Ovary (tissue), 9 donors: Measurements from ENCODE around the gene RSU1. TPM values are rescaled to one million over a fixed set of nuclear protein-coding genes. Genes with fewer than 3 reads are reported as not detected.

Source experiments
- DNase-seq, 5 donors: peaks; one replicate each; pipeline ENCODE4 v3.0.0-alpha.2; 2019 to 2020
- H3K27ac ChIP-seq, 2 donors: fragments of 200-600 bp; one replicate each; pipeline versions ENCODE4 v1.5.1 to v1.8.0; 2019 to 2022
- H3K27me3 ChIP-seq: fragments of 200-600 bp; one replicate; pipeline ENCODE4 v1.8.0; 2022
- H3K36me3 ChIP-seq: fragments of 200-600 bp; sonication (generic); one replicate; pipeline ENCODE4 v1.5.1; 2019
- H3K4me1 ChIP-seq: one replicate; pipeline ENCODE4 v1.8.1; 2013; ENCODE audit warnings: mild to moderate bottlenecking, moderate library complexity; ENCODE audit not compliant: insufficient read depth
- H3K4me3 ChIP-seq: fragments of 200-600 bp; sonication (generic); one replicate; pipeline ENCODE4 v1.5.1; 2017
- H3K9me3 ChIP-seq, 2 donors: fragments of 200-600 bp in 1 of 2; sonication (generic) in 1 of 2; one replicate each; pipeline versions ENCODE4 v1.5.1 to v1.8.1; 2013 to 2019; ENCODE audit warnings: mild to moderate bottlenecking in 1 of 2, moderate library complexity in 1 of 2
- EP300 ChIP-seq: sonication (generic); formaldehyde crosslinking; IDR thresholded peaks from one replicate; pipeline ENCODE4 v1.6.1; 2017; ENCODE audit warnings: antibody characterized with exemption
- POLR2A ChIP-seq: fragments of 450-650 bp; IDR thresholded peaks from one replicate; pipeline ENCODE4 v1.6.1; 2017; ENCODE audit warnings: antibody characterized with exemption, mild to moderate bottlenecking, moderate library complexity
- WGBS, 3 donors: extraction: QIAGEN DNeasy Blood & Tissue Kit in 1 of 3; methylation state at CpG; one replicate each; pipeline versions ENCODE4 v1.1.5 to v1.1.7; 2013 to 2017; 5-methylcytosine and 5-hydroxymethylcytosine counted together
- intact Hi-C, 4 donors: fragments of 100-400 bp; cut with DNase I; formaldehyde crosslinking; loops; one replicate each; pipeline versions ENCODE4 v1.11.0 to v1.15.1; 2022 to 2023
- polyA plus RNA-seq, 2 donors: library from polyadenylated mRNA; stranded (reverse); fragments of 200-250 nt in 1 of 2; fragments of 350-450 nt in 1 of 2; fragmentation: Illumina TruSeq in 1 of 2; extraction: RNeasy Lipid Tissue Mini Kit (QIAGEN cat#74804) in 1 of 2; gene quantifications; one replicate each; pipeline ENCODE4 v1.2.3, GENCODE V29; 2013 to 2014
- total RNA-seq, 7 donors: library from RNA; depleted of rRNA in 2 of 7; stranded (reverse); fragments of >200 nt in 2 of 7; fragmentation: NEBNext Ultra II Directional in 3 of 7; extraction: Animal tissue kit (Norgen Biotek cat#: 25700) in 3 of 7; gene quantifications; one replicate each; pipeline versions ENCODE4 v1.1.0 to v1.2.4, GENCODE V29; 2016 to 2023
- TF ChIP-seq, protein P1 (sequence below), 3 donors: fragments of 450-650 bp in 2 of 3; fragments of 200-600 bp in 1 of 3; IDR thresholded peaks; one replicate each; pipeline versions ENCODE4 v1.5.1 to v1.8.0; 2016 to 2022; ENCODE audit warnings: antibody characterized with exemption in 3 of 3, mild to moderate bottlenecking in 1 of 3
- donor health status: DM: no; HTN: no; CAD: no; lungs with moderate emphysema.
- donor health status: DM: no; HTN: no; CAD: no.
- donor health status: Bipolar disorder and iron deficiency.
- donor health status: DM: yes; HTN: yes; CAD: no.
- donor health status: DM: no; HTN: no; CAD: no.
- donor health status: DM: yes; HTN: yes; CAD: no.

The RSU1 gene
- total and polyA plus RNA-seq, 9 donors, result 30.1 to 184 (median 70.3) TPM

GRCh38 chr10:16679511-16679910 is 137.7 kb downstream of the RSU1 start:
- Histone ChIP-seq H3K27ac (no peak overlapping the region), H3K4me3 (no peak overlapping the region), H3K4me1 (no peaks in the 10 kb centered on the region), H3K27me3 (no peaks in the 10 kb centered on the region), H3K9me3 (no peaks in the 10 kb centered on the region), H3K36me3 (no peaks in the 10 kb centered on the region)
- WGBS, 3 donors, result 92 to 95% (median 94%) methylated on average over 6 of the region's 6 CpGs
- no peak for DNase-seq
- intact Hi-C loops, result no loop called here
- TF ChIP-seq, protein P1, sequence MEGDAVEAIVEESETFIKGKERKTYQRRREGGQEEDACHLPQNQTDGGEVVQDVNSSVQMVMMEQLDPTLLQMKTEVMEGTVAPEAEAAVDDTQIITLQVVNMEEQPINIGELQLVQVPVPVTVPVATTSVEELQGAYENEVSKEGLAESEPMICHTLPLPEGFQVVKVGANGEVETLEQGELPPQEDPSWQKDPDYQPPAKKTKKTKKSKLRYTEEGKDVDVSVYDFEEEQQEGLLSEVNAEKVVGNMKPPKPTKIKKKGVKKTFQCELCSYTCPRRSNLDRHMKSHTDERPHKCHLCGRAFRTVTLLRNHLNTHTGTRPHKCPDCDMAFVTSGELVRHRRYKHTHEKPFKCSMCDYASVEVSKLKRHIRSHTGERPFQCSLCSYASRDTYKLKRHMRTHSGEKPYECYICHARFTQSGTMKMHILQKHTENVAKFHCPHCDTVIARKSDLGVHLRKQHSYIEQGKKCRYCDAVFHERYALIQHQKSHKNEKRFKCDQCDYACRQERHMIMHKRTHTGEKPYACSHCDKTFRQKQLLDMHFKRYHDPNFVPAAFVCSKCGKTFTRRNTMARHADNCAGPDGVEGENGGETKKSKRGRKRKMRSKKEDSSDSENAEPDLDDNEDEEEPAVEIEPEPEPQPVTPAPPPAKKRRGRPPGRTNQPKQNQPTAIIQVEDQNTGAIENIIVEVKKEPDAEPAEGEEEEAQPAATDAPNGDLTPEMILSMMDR (IDR thresholded peaks at IDR 0.05), result no peak
- TF ChIP-seq EP300 (no peak), POLR2A (no peak)

GRCh38 chr10:16675334-16675733 is 141.9 kb downstream of the RSU1 start:
- no peak for DNase-seq
- no peaks in the 10 kb centered on the region for H3K4me1 ChIP-seq
- no peak for TF ChIP-seq POLR2A
- no peak for TF ChIP-seq EP300
- TF ChIP-seq, protein P1 (IDR thresholded peaks at IDR 0.05), result no peak
- H3K4me3 ChIP-seq, result no peak overlapping the region
- no peaks in the 10 kb centered on the region for H3K36me3 ChIP-seq
- WGBS, 3 donors, result 88 to 97% (median 88%) methylated on average over 2 of the region's 2 CpGs
- H3K9me3 ChIP-seq, result no peaks in the 10 kb centered on the region
- intact Hi-C loops, result no loop called here
- H3K27me3 ChIP-seq, result no peaks in the 10 kb centered on the region
- H3K27ac ChIP-seq, result no peak overlapping the region

DNA sequence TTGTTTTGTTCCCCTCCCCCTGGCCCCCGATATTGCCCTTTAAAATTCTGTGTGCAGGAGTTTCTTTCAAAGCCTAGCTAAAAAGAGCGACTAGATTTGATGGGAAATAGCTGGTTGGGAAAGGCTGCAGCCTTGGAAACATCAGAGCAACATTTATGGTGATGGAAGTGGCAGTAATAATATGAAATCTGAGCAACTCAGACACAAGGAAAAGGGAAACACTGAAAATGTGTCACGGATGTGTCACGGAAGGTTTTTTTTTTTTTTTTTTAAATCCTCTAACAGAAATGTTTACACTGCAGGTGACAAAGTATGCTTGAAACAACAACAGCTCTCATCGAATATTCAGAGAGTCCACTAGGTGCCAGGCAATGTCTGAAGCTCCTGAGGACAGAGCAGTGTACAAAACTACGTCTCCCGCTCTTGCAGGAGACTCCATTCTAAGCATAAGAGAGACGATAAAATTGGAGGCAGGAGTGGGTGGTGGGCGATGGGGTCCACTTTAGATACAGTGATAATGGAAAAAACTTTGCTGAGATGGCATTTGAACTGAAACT is 143.0 kb downstream of the RSU1 start:
- DNase-seq, result no peak
- H3K9me3 ChIP-seq, result no peaks in the 10 kb centered on the region
- intact Hi-C loops, result no loop called here
- H3K27me3 ChIP-seq, result no peaks in the 10 kb centered on the region
- H3K4me3 ChIP-seq, result no peak overlapping the region
- TF ChIP-seq POLR2A, result no peak
- TF ChIP-seq, protein P1 (IDR thresholded peaks at IDR 0.05), result no peak
- no peak for TF ChIP-seq EP300
- no peaks in the 10 kb centered on the region for H3K4me1 ChIP-seq
- 79 to 81% (median 81%) methylated on average over 9 of the region's 9 CpGs for WGBS, 3 donors
- no peak overlapping the region for H3K27ac ChIP-seq
- no peaks in the 10 kb centered on the region for H3K36me3 ChIP-seq

GRCh38 chr10:16673443-16673842 is 143.8 kb downstream of the RSU1 start:
- Histone ChIP-seq H3K27me3 (no peaks in the 10 kb centered on the region), H3K36me3 (no peaks in the 10 kb centered on the region), H3K4me3 (no peak overlapping the region), H3K27ac (no peak overlapping the region), H3K4me1 (no peaks in the 10 kb centered on the region), H3K9me3 (no peaks in the 10 kb centered on the region)
- intact Hi-C loops, result no loop called here
- WGBS, 3 donors, result 70 to 72% (median 71%) methylated on average over 6 of the region's 6 CpGs
- TF ChIP-seq, protein P1 (IDR thresholded peaks at IDR 0.05), result no peak
- TF ChIP-seq POLR2A (no peak), EP300 (no peak)
- no peak for DNase-seq
